Uterus (tissue), 4 donors: Measurements from ENCODE around the gene DDN. TPM values are rescaled to one million over a fixed set of nuclear protein-coding genes. Genes with fewer than 3 reads are reported as not detected.

ENCODE experiments used
- DNase-seq, 2 donors: peaks; one replicate each; pipeline ENCODE4 v3.0.0-alpha.2; 2019 to 2020
- H3K27ac ChIP-seq, 2 donors: fragments of 200-600 bp; sonication (generic); 1 replicate in 1 of 2; 2 replicates in 1 of 2; pipeline ENCODE4 v1.5.1; 2016 to 2018
- H3K27me3 ChIP-seq, 2 donors: fragments of 200-600 bp; sonication (generic); one replicate each; pipeline ENCODE4 v1.5.1; 2018 to 2019; ENCODE audit warnings: control low read depth in 1 of 2
- H3K36me3 ChIP-seq, 2 donors: fragments of 200-600 bp; sonication (generic); one replicate each; pipeline ENCODE4 v1.5.1; 2019; ENCODE audit warnings: control low read depth in 1 of 2
- H3K4me1 ChIP-seq, 2 donors: fragments of 200-600 bp; sonication (generic); one replicate each; pipeline ENCODE4 v1.5.1; 2018 to 2019; ENCODE audit warnings: control low read depth in 1 of 2
- H3K4me3 ChIP-seq, 2 donors: fragments of 200-600 bp; sonication (generic); 1 replicate in 1 of 2; 2 replicates in 1 of 2; pipeline ENCODE4 v1.5.1; 2018 to 2019; ENCODE audit warnings: mild to moderate bottlenecking in 1 of 2
- H3K9me3 ChIP-seq, 2 donors: fragments of 200-600 bp; sonication (generic); one replicate each; pipeline ENCODE4 v1.5.1; 2019; ENCODE audit warnings: control low read depth in 1 of 2
- CTCF ChIP-seq, 4 experiments: fragments of 200-600 bp in 2 of 4; fragments of 450-650 bp in 2 of 4; sonication (generic) in 2 of 4; IDR thresholded peaks; one replicate each; pipeline ENCODE4 v1.5.1; 2016 to 2019; ENCODE audit warnings: antibody characterized with exemption in 4 of 4, mild to moderate bottlenecking in 2 of 4, moderate library complexity in 1 of 4
- POLR2A ChIP-seq, 2 donors: fragments of 450-650 bp; IDR thresholded peaks; one replicate each; pipeline ENCODE4 v1.6.1; 2016; ENCODE audit warnings: antibody characterized with exemption in 2 of 2, mild to moderate bottlenecking in 1 of 2, moderate library complexity in 1 of 2
- intact Hi-C: fragments of 100-400 bp; cut with DNase I; formaldehyde crosslinking; loops from one replicate; pipeline ENCODE4 v1.15.1; 2023; ENCODE audit warnings: low total_unique reads
- total RNA-seq, 4 donors: library from RNA; depleted of rRNA in 3 of 4; stranded (reverse); fragments of >200 nt in 3 of 4; gene quantifications; one replicate each; pipeline versions ENCODE4 v1.1.0 to v1.2.4, GENCODE V29; 2014 to 2023
- donor health status: DM: yes; HTN: yes; CAD: no.

Gene DDN
- total RNA-seq, 4 donors from 2014 or later: 0.18 TPM; not detected in 3

GRCh38 chr12:48973531-48973930 is 25.6 kb downstream of the DDN start:
- no peaks in the 10 kb centered on the region for H3K36me3 ChIP-seq
- H3K9me3 ChIP-seq: no peaks in the 10 kb centered on the region
- peaks cover 29 to 36% of the 10 kb centered on the region in 2 donors for H3K27me3 ChIP-seq
- TF ChIP-seq POLR2A (IDR thresholded peaks at IDR 0.05): no peak
- no peak for TF ChIP-seq CTCF (IDR thresholded peaks at IDR 0.05)
- intact Hi-C loops: no loop called here
- no peak overlapping the region for H3K4me3 ChIP-seq
- H3K27ac ChIP-seq: no peak overlapping the region
- H3K4me1 ChIP-seq: peaks cover 0 to 13% of the 10 kb centered on the region in 2 donors
- no peak for DNase-seq

- H3K27ac ChIP-seq: no peak overlapping the region
- intact Hi-C loops: no loop called here
- TF ChIP-seq CTCF (IDR thresholded peaks at IDR 0.05): no peak
- TF ChIP-seq POLR2A (IDR thresholded peaks at IDR 0.05): no peak
- DNase-seq: no peak
- peaks cover 0 to 8% of the 10 kb centered on the region in 2 donors for H3K4me1 ChIP-seq
- H3K4me3 ChIP-seq: no peak overlapping the region
- peaks cover 24 to 31% of the 10 kb centered on the region in 2 donors for H3K27me3 ChIP-seq
- H3K9me3 ChIP-seq: no peaks in the 10 kb centered on the region
- H3K36me3 ChIP-seq: no peaks in the 10 kb centered on the region
Observed at GRCh38 chr12:48972952-48973483, 26.2 kb downstream of the DDN start.

- H3K4me1 ChIP-seq: peaks cover 0 to 7% of the 10 kb centered on the region in 2 donors
- H3K36me3 ChIP-seq: no peaks in the 10 kb centered on the region
- intact Hi-C loops: no loop called here
- no peak for DNase-seq
- H3K4me3 ChIP-seq: no peak overlapping the region
- no peak overlapping the region for H3K27ac ChIP-seq
- TF ChIP-seq POLR2A (IDR thresholded peaks at IDR 0.05): no peak
- no peak for TF ChIP-seq CTCF (IDR thresholded peaks at IDR 0.05)
- no peaks in the 10 kb centered on the region for H3K9me3 ChIP-seq
- H3K27me3 ChIP-seq: peaks cover 21 to 25% of the 10 kb centered on the region in 2 donors
Observed at GRCh38 chr12:48972213-48972951, 26.8 kb downstream of the DDN start.

- Histone ChIP-seq H3K36me3 (no peaks in the 10 kb centered on the region), H3K4me1 (peaks cover 0 to 7% of the 10 kb centered on the region in 2 donors), H3K9me3 (no peaks in the 10 kb centered on the region), H3K4me3 (no peak overlapping the region), H3K27ac (no peak overlapping the region), H3K27me3 (peaks cover 21 to 25% of the 10 kb centered on the region in 2 donors)
- no peak for DNase-seq
- TF ChIP-seq CTCF (IDR thresholded peaks at IDR 0.05): no peak
- TF ChIP-seq POLR2A (IDR thresholded peaks at IDR 0.05): no peak
- intact Hi-C loops: no loop called here
Observed at GRCh38 chr12:48970702-48971334, 28.4 kb downstream of the DDN start.
